Transverse colon (tissue), 4 donors: ENCODE results near the gene PRKAR1A. TPM values are rescaled to one million over a fixed set of nuclear protein-coding genes. Genes with fewer than 3 reads are reported as not detected.

Experiments
- DNase-seq: peaks from one replicate; pipeline ENCODE4 v3.0.0-alpha.2; 2019
- H3K27ac ChIP-seq, 4 donors: fragments of 200-600 bp; sonication (generic); 2 replicates each; pipeline ENCODE4 v1.5.1; 2016 to 2018; ENCODE audit warnings: inconsistent platforms in 4 of 4
- H3K27me3 ChIP-seq: fragments of 200-600 bp; sonication (generic); 2 replicates; pipeline ENCODE4 v1.5.1; 2017; ENCODE audit warnings: inconsistent platforms
- H3K36me3 ChIP-seq, 4 donors: fragments of 200-600 bp; sonication (generic); 2 replicates each; pipeline ENCODE4 v1.5.1; 2017 to 2019; ENCODE audit warnings: inconsistent platforms in 4 of 4
- H3K4me1 ChIP-seq, 4 donors: fragments of 200-600 bp; sonication (generic); 2 replicates each; pipeline ENCODE4 v1.5.1; 2017 to 2020; ENCODE audit warnings: inconsistent platforms in 4 of 4
- H3K4me3 ChIP-seq, 4 donors: fragments of 200-600 bp; sonication (generic); 1 replicate in 1 of 4; 2 replicates in 3 of 4; pipeline versions ENCODE4 v1.5.1 to v1.6.1; 2017 to 2019; ENCODE audit warnings: inconsistent platforms in 4 of 4
- H3K9me3 ChIP-seq, 2 donors: fragments of 200-600 bp; sonication (generic); 2 replicates each; pipeline ENCODE4 v1.5.1; 2017 to 2019; ENCODE audit warnings: inconsistent platforms in 2 of 2
- CTCF ChIP-seq, 5 experiments: fragments of 200-600 bp in 3 of 5; fragments of 450-650 bp in 2 of 5; sonication (generic) in 3 of 5; IDR thresholded peaks; 1 replicate in 2 of 5; 2 replicates in 3 of 5; pipeline ENCODE4 v1.5.1; 2016 to 2017; ENCODE audit warnings: antibody characterized with exemption in 5 of 5, inconsistent platforms in 3 of 5, mild to moderate bottlenecking in 2 of 5, moderate library complexity in 1 of 5
- EP300 ChIP-seq: sonication (generic); formaldehyde crosslinking; IDR thresholded peaks from one replicate; pipeline ENCODE4 v1.6.1; 2017; ENCODE audit warnings: antibody characterized with exemption, low read depth
- POLR2A ChIP-seq: fragments of 450-650 bp; IDR thresholded peaks from one replicate; pipeline ENCODE4 v1.6.1; 2016; ENCODE audit warnings: antibody characterized with exemption, mild to moderate bottlenecking, moderate library complexity
- POLR2AphosphoS5 ChIP-seq, 3 donors: sonication (generic); formaldehyde crosslinking; IDR thresholded peaks; one replicate each; pipeline ENCODE4 v1.6.1; 2016; ENCODE audit warnings: antibody characterized with exemption in 3 of 3
- WGBS, 2 donors: methylation state at CpG; one replicate each; pipeline ENCODE4 v1.1.5; 2018; ENCODE audit warnings: low coverage in 1 of 2; 5-methylcytosine and 5-hydroxymethylcytosine counted together
- in situ Hi-C, 4 donors: fragments of 200-750 bp; cut with MboI; loops; one replicate each; pipeline versions ENCODE4 v1.15.0 to v1.15.1; 2017; ENCODE audit warnings: low sequenced_read_pairs in 3 of 4, low pct_ligation_motif_present in 1 of 4, low pct_unique_long_range_greater_than_20kb in 1 of 4
- intact Hi-C: fragments of 100-400 bp; cut with DNase I; formaldehyde crosslinking; loops from one replicate; pipeline ENCODE4 v1.15.1; 2023; ENCODE audit warnings: low total_unique reads
- total RNA-seq, 4 donors: library from RNA; depleted of rRNA; stranded (reverse); fragments of >200 nt; gene quantifications; one replicate each; pipeline ENCODE4 v1.1.0, GENCODE V29; 2016

The PRKAR1A gene
- total RNA-seq, 4 donors from 2014 or later = 93.9 to 223 (median 160) TPM

- 74 to 79% methylated on average over 8 to 12 of the region's 12 CpGs for WGBS, 2 donors
- no peak for DNase-seq
- Histone ChIP-seq H3K4me3 (no peak overlapping the region), H3K9me3 (peaks cover 0 to 4% of the 10 kb centered on the region in 2 donors), H3K27ac (no peak overlapping the region), H3K36me3 (no peaks in the 10 kb centered on the region), H3K4me1 (no peaks in the 10 kb centered on the region), H3K27me3 (peaks cover 15% of the 10 kb centered on the region)
- TF ChIP-seq CTCF (IDR thresholded peaks at IDR 0.05) (no peak), EP300 (no peak), POLR2A (no peak), POLR2AphosphoS5 (IDR thresholded peaks at IDR 0.05) (no peak)
- intact Hi-C loops = no loop called here
- in situ Hi-C loops = no loop called here
Observed at GRCh38 chr17:68591583-68591982, 79.4 kb downstream of the PRKAR1A start.

GRCh38 chr17:68592009-68592408 is 79.8 kb downstream of the PRKAR1A start:
- Histone ChIP-seq H3K4me3 (no peak overlapping the region), H3K4me1 (no peaks in the 10 kb centered on the region), H3K27me3 (peaks cover 15% of the 10 kb centered on the region), H3K9me3 (peaks cover 0 to 4% of the 10 kb centered on the region in 2 donors), H3K36me3 (no peaks in the 10 kb centered on the region), H3K27ac (no peak overlapping the region)
- in situ Hi-C loops = no loop called here
- DNase-seq = no peak
- WGBS, 2 donors = 47 to 62% methylated on average over 2 of the region's 2 CpGs
- intact Hi-C loops = no loop called here
- TF ChIP-seq CTCF (IDR thresholded peaks at IDR 0.05) (no peak), POLR2A (no peak), POLR2AphosphoS5 (IDR thresholded peaks at IDR 0.05) (no peak), EP300 (no peak)

GRCh38 chr17:68592682-68593641 is 80.7 kb downstream of the PRKAR1A start:
- no peak for TF ChIP-seq CTCF (IDR thresholded peaks at IDR 0.05)
- TF ChIP-seq POLR2AphosphoS5 (IDR thresholded peaks at IDR 0.05) = no peak
- TF ChIP-seq EP300 = no peak
- TF ChIP-seq POLR2A = no peak

GRCh38 chr17:68594552-68594951 is 82.3 kb downstream of the PRKAR1A start:
- Histone ChIP-seq H3K27me3 (peaks cover 39% of the 10 kb centered on the region), H3K9me3 (no peaks in the 10 kb centered on the region), H3K4me3 (no peak overlapping the region), H3K36me3 (no peaks in the 10 kb centered on the region), H3K4me1 (peaks cover 0 to 8% (median under 1%) of the 10 kb centered on the region in 4 donors), H3K27ac (no peak overlapping the region)
- intact Hi-C loops = no loop called here
- TF ChIP-seq POLR2A (no peak), CTCF (IDR thresholded peaks at IDR 0.05) (no peak), EP300 (no peak), POLR2AphosphoS5 (IDR thresholded peaks at IDR 0.05) (no peak)
- no peak for DNase-seq
- in situ Hi-C loops = no loop called here
- WGBS, 2 donors = 81% methylated on average over 2 of the region's 2 CpGs; no CpG with 5 or more reads in 1 of the 2 donors

More at GRCh38 chr17:68592682-68593641, 80.7 kb downstream of the PRKAR1A start:
- in situ Hi-C loops = no loop called here
- DNase-seq = no peak
- no peak overlapping the region for H3K4me3 ChIP-seq
- intact Hi-C loops = no loop called here
- no peak overlapping the region for H3K27ac ChIP-seq
- H3K27me3 ChIP-seq = peaks cover 23% of the 10 kb centered on the region
- WGBS, 2 donors = 66 to 71% methylated on average over 1 to 3 of the region's 3 CpGs
- no peaks in the 10 kb centered on the region for H3K36me3 ChIP-seq
- no peaks in the 10 kb centered on the region for H3K4me1 ChIP-seq
- peaks cover 0 to 4% of the 10 kb centered on the region in 2 donors for H3K9me3 ChIP-seq
